BLaER1 (cell line): Measurements from ENCODE around the gene ZNF451.
"Not testable (repeated sequence)": the region's sequence is repeated elsewhere in the genome, so short reads cannot be mapped to it uniquely, and the experiment has no call there.

Experiments
- H3K27ac ChIP-seq: shearing (Covaris generic); formaldehyde crosslinking; 2 replicates; pipeline ENCODE4 v1.8.1; 2022
- H3K27me3 ChIP-seq: shearing (Covaris generic); formaldehyde crosslinking; 2 replicates; pipeline ENCODE4 v1.8.1; 2022
- H3K36me3 ChIP-seq: shearing (Covaris generic); formaldehyde crosslinking; 2 replicates; pipeline ENCODE4 v1.8.1; 2022
- H3K4me1 ChIP-seq: shearing (Covaris generic); formaldehyde crosslinking; 2 replicates; pipeline ENCODE4 v1.8.1; 2022
- H3K4me2 ChIP-seq: shearing (Covaris generic); formaldehyde crosslinking; 2 replicates; pipeline ENCODE4 v1.8.1; 2022
- H3K4me3 ChIP-seq: shearing (Covaris generic); formaldehyde crosslinking; 2 replicates; pipeline ENCODE4 v1.8.1; 2022
- H3K9ac ChIP-seq: shearing (Covaris generic); formaldehyde crosslinking; 2 replicates; pipeline ENCODE4 v1.8.1; 2022
- H3K9me3 ChIP-seq: shearing (Covaris generic); formaldehyde crosslinking; 2 replicates; pipeline ENCODE4 v1.8.1; 2022
- H4K20me1 ChIP-seq: shearing (Covaris generic); formaldehyde crosslinking; 2 replicates; pipeline ENCODE4 v1.8.1; 2022
- Cebpa-rat ChIP-seq: shearing (Covaris generic); IDR thresholded peaks from 2 replicates; pipeline ENCODE4 v1.8.1; 2022

Gene ZNF451

GRCh38 chr6:57087916-57088315 lies 2.1 kb upstream of the ZNF451 start:
- Histone ChIP-seq H3K27ac (no peak overlapping the region), H3K9me3 (no peaks in the 10 kb centered on the region), H4K20me1 (peaks cover 17% of the 10 kb centered on the region), H3K4me3 (no peak overlapping the region), H3K9ac (no peak overlapping the region), H3K4me1 (peaks cover 33% of the 10 kb centered on the region), H3K36me3 (peaks cover 7% of the 10 kb centered on the region; the same call in 1 of the 2 replicates), H3K4me2 (no peak overlapping the region), H3K27me3 (no peaks in the 10 kb centered on the region)
- no peak for TF ChIP-seq Cebpa-rat

- Histone ChIP-seq H3K4me1 (peaks cover 36% of the 10 kb centered on the region), H3K9me3 (no peaks in the 10 kb centered on the region), H3K9ac (peak overlapping the region; percentile 36; the same call in 1 of the 2 replicates), H4K20me1 (peaks cover 31% of the 10 kb centered on the region), H3K27ac (peak overlapping the region; percentile 20; the same call in 1 of the 2 replicates), H3K36me3 (peaks cover 13% of the 10 kb centered on the region; the same call in 1 of the 2 replicates), H3K4me3 (peak overlapping the region; percentile 71), H3K4me2 (peak overlapping the region; percentile 72), H3K27me3 (no peaks in the 10 kb centered on the region)
- no peak for TF ChIP-seq Cebpa-rat
Measured at GRCh38 chr6:57089265-57089664, 723 bp upstream of the ZNF451 start.

GRCh38 chr6:57090458-57091067 lies 575 bp downstream of the ZNF451 start:
- H3K4me2 ChIP-seq, H3K27me3 ChIP-seq, H3K9me3 ChIP-seq, H3K27ac ChIP-seq: not testable (repeated sequence)
- peaks cover 24% of the 10 kb centered on the region for H3K36me3 ChIP-seq
- H4K20me1 ChIP-seq = peaks cover 44% of the 10 kb centered on the region
- H3K4me3 ChIP-seq = peak overlapping the region; percentile 71; the same call in 1 of the 2 replicates
- H3K4me1 ChIP-seq = peaks cover 36% of the 10 kb centered on the region
- peak overlapping the region; percentile 80; the same call in 1 of the 2 replicates for H3K9ac ChIP-seq

- not testable (repeated sequence) for H3K9ac ChIP-seq, H3K4me3 ChIP-seq, H3K27me3 ChIP-seq, H3K9me3 ChIP-seq, H3K27ac ChIP-seq
- Histone ChIP-seq H3K36me3 (peaks cover 31% of the 10 kb centered on the region), H3K4me2 (peak overlapping the region; percentile 71), H4K20me1 (peaks cover 51% of the 10 kb centered on the region), H3K4me1 (peaks cover 36% of the 10 kb centered on the region)
Measured at GRCh38 chr6:57091375-57091774, 1.4 kb downstream of the ZNF451 start.

GRCh38 chr6:57094689-57095088 lies 4.7 kb downstream of the ZNF451 start:
- no peak overlapping the region for H3K9ac ChIP-seq
- H3K4me2 ChIP-seq = no peak overlapping the region
- no peak overlapping the region for H3K27ac ChIP-seq
- H3K9me3 ChIP-seq = no peaks in the 10 kb centered on the region
- peaks cover 26% of the 10 kb centered on the region for H3K4me1 ChIP-seq
- no peak for TF ChIP-seq Cebpa-rat
- H3K36me3 ChIP-seq = peaks cover 63% of the 10 kb centered on the region
- no peak overlapping the region for H3K4me3 ChIP-seq
- no peaks in the 10 kb centered on the region for H3K27me3 ChIP-seq
- H4K20me1 ChIP-seq = peaks cover 83% of the 10 kb centered on the region

- no peak overlapping the region for H3K9ac ChIP-seq
- peaks cover 13% of the 10 kb centered on the region for H3K4me1 ChIP-seq
- TF ChIP-seq Cebpa-rat = no peak
- no peak overlapping the region for H3K4me3 ChIP-seq
- H3K27me3 ChIP-seq = no peaks in the 10 kb centered on the region
- no peak overlapping the region for H3K4me2 ChIP-seq
- peaks cover 85% of the 10 kb centered on the region for H3K36me3 ChIP-seq
- H4K20me1 ChIP-seq = peaks cover 94% of the 10 kb centered on the region
- no peak overlapping the region for H3K27ac ChIP-seq
- peaks cover 10% of the 10 kb centered on the region; the same call in 1 of the 2 replicates for H3K9me3 ChIP-seq
Measured at GRCh38 chr6:57097596-57097995, 7.6 kb downstream of the ZNF451 start.

- Histone ChIP-seq H3K9ac (no peak overlapping the region), H3K4me1 (no peaks in the 10 kb centered on the region), H3K27me3 (no peaks in the 10 kb centered on the region), H4K20me1 (peaks cover 94% of the 10 kb centered on the region), H3K4me2 (no peak overlapping the region), H3K9me3 (peaks cover 10% of the 10 kb centered on the region; the same call in 1 of the 2 replicates), H3K4me3 (no peak overlapping the region), H3K36me3 (peaks cover 90% of the 10 kb centered on the region), H3K27ac (no peak overlapping the region)
- no peak for TF ChIP-seq Cebpa-rat
Measured at GRCh38 chr6:57102976-57103375, 13.0 kb downstream of the ZNF451 start.

GRCh38 chr6:57104336-57104735 lies 14.3 kb downstream of the ZNF451 start:
- no peak overlapping the region for H3K9ac ChIP-seq
- H3K9me3 ChIP-seq = peaks cover 10% of the 10 kb centered on the region; the same call in 1 of the 2 replicates
- no peak overlapping the region for H3K27ac ChIP-seq
- H3K36me3 ChIP-seq = peaks cover 85% of the 10 kb centered on the region
- H3K27me3 ChIP-seq = no peaks in the 10 kb centered on the region
- no peaks in the 10 kb centered on the region for H3K4me1 ChIP-seq
- TF ChIP-seq Cebpa-rat = no peak
- peaks cover 94% of the 10 kb centered on the region for H4K20me1 ChIP-seq
- no peak overlapping the region for H3K4me2 ChIP-seq
- no peak overlapping the region for H3K4me3 ChIP-seq

GRCh38 chr6:57106990-57107389 lies 17.0 kb downstream of the ZNF451 start:
- Histone ChIP-seq H4K20me1 (peaks cover 97% of the 10 kb centered on the region), H3K4me3 (no peak overlapping the region), H3K27ac (no peak overlapping the region), H3K9ac (no peak overlapping the region), H3K36me3 (peaks cover 76% of the 10 kb centered on the region), H3K4me2 (no peak overlapping the region), H3K9me3 (no peaks in the 10 kb centered on the region), H3K4me1 (no peaks in the 10 kb centered on the region), H3K27me3 (no peaks in the 10 kb centered on the region)
- TF ChIP-seq Cebpa-rat = no peak

- no peaks in the 10 kb centered on the region for H3K4me1 ChIP-seq
- no peak overlapping the region for H3K9ac ChIP-seq
- H3K27me3 ChIP-seq = no peaks in the 10 kb centered on the region
- H3K36me3 ChIP-seq = peaks cover 62% of the 10 kb centered on the region
- H3K27ac ChIP-seq = no peak overlapping the region
- no peak overlapping the region for H3K4me3 ChIP-seq
- H3K4me2 ChIP-seq = no peak overlapping the region
- no peak for TF ChIP-seq Cebpa-rat
- H4K20me1 ChIP-seq = peaks cover 98% of the 10 kb centered on the region
- H3K9me3 ChIP-seq = no peaks in the 10 kb centered on the region
Measured at GRCh38 chr6:57108691-57109090, 18.7 kb downstream of the ZNF451 start.
